Fibroblast of villous mesenchyme (primary cell): ENCODE measurements around the gene NLRC4. TPM values are rescaled to one million over a fixed set of nuclear protein-coding genes. Genes with fewer than 3 reads are reported as not detected.

Experiments used
- DNase-seq: peaks from one replicate; pipeline ENCODE4 v3.0.0-alpha.2; 2010; ENCODE audit warnings: low read depth
- H3K4me3 ChIP-seq: 2 replicates; pipeline ENCODE4 v1.5.1; 2011; ENCODE audit warnings: low read depth, mild to moderate bottlenecking, low read length
- small RNA-seq: library from RNA; depleted of rRNA; stranded (forward); fragments of <200 nt; gene quantifications from one replicate; pipeline ENCODE3, GENCODE V24; 2012
- total RNA-seq: library from RNA; depleted of rRNA; stranded (reverse); fragments of >200 nt; gene quantifications from 2 replicates; pipeline ENCODE4 v1.2.3, GENCODE V29; 2012
- TF ChIP-seq, protein P1 (sequence below): IDR thresholded peaks from 2 replicates; pipeline ENCODE4 v1.5.1; 2012; ENCODE audit warnings: low read depth, mild to moderate bottlenecking, low read length; ENCODE audit not compliant: insufficient read depth

NLRC4 gene
- total RNA-seq, 1 donor, result not detected

- H3K4me3 ChIP-seq, result no peak overlapping the region
- TF ChIP-seq, protein P1, sequence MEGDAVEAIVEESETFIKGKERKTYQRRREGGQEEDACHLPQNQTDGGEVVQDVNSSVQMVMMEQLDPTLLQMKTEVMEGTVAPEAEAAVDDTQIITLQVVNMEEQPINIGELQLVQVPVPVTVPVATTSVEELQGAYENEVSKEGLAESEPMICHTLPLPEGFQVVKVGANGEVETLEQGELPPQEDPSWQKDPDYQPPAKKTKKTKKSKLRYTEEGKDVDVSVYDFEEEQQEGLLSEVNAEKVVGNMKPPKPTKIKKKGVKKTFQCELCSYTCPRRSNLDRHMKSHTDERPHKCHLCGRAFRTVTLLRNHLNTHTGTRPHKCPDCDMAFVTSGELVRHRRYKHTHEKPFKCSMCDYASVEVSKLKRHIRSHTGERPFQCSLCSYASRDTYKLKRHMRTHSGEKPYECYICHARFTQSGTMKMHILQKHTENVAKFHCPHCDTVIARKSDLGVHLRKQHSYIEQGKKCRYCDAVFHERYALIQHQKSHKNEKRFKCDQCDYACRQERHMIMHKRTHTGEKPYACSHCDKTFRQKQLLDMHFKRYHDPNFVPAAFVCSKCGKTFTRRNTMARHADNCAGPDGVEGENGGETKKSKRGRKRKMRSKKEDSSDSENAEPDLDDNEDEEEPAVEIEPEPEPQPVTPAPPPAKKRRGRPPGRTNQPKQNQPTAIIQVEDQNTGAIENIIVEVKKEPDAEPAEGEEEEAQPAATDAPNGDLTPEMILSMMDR, result no peak
- no peak for DNase-seq
These were observed 63.9 kb downstream of the NLRC4 start for GRCh38 chr2:32200814-32201213.

- DNase-seq, result no peak
- no peak overlapping the region for H3K4me3 ChIP-seq
- TF ChIP-seq, protein P1, result no peak
These were observed 72.3 kb downstream of the NLRC4 start for GRCh38 chr2:32192418-32192817.

- DNase-seq, result no peak
These were observed 75.7 kb downstream of the NLRC4 start for GRCh38 chr2:32189011-32189410.

GRCh38 chr2:32182667-32183066 lies 82.0 kb downstream of the NLRC4 start:
- H3K4me3 ChIP-seq, result no peak overlapping the region
- no peak for DNase-seq
- TF ChIP-seq, protein P1, result no peak

More at GRCh38 chr2:32189011-32189410, 75.7 kb downstream of the NLRC4 start:
- TF ChIP-seq, protein P1, result no peak
- H3K4me3 ChIP-seq, result no peak overlapping the region

Small RNA genes lying within 50 kb of the gene (small RNA-seq; reads per million reads assigned to genes)
- not detected for gene RNU6-647P

Other genes starting within 250 kb of the NLRC4 start
- gene DPY30, start 225.1 kb downstream of the NLRC4 start, total RNA-seq, result 43.8 and 63.9 TPM in 2 replicates
- gene SPAST, start 201.3 kb downstream of the NLRC4 start, total RNA-seq, result 20.6 and 31.5 TPM in 2 replicates
- gene SLC30A6, start 99.0 kb downstream of the NLRC4 start, total RNA-seq, result 27.1 and 48.8 TPM in 2 replicates
- gene YIPF4, start 13.0 kb upstream of the NLRC4 start, total RNA-seq, result 13.2 and 16.8 TPM in 2 replicates
- 178 and 211 TPM in 2 replicates for gene BIRC6, start 92.1 kb upstream of the NLRC4 start, total RNA-seq